HG03521 (cell line): ENCODE data around the gene TTC7B.

Experiments
- ATAC-seq: cut with Tn5 transposase; IDR thresholded peaks from one replicate; pipeline ENCODE4 v1.9.1; 2021; ENCODE audit warnings: mild to moderate bottlenecking, moderate library complexity; ENCODE audit not compliant: unreplicated experiment

The TTC7B gene

DNA sequence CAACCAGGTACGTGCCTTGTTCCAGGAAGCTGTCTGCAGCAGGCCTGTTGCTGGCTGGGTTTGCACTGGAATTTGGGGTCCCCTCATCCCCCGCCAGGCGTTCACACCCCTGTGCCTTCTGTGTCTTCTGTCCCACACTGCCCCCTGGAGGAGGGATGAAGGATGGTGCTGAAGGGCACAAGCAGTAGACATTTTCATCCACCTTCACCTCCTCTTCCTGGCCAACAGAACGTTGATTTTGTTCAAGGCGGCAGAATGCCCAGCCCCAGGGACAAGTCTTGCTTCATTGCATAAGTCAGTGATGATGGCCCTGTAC, 297.3 kb downstream of the TTC7B start:
- no peak for ATAC-seq

DNA sequence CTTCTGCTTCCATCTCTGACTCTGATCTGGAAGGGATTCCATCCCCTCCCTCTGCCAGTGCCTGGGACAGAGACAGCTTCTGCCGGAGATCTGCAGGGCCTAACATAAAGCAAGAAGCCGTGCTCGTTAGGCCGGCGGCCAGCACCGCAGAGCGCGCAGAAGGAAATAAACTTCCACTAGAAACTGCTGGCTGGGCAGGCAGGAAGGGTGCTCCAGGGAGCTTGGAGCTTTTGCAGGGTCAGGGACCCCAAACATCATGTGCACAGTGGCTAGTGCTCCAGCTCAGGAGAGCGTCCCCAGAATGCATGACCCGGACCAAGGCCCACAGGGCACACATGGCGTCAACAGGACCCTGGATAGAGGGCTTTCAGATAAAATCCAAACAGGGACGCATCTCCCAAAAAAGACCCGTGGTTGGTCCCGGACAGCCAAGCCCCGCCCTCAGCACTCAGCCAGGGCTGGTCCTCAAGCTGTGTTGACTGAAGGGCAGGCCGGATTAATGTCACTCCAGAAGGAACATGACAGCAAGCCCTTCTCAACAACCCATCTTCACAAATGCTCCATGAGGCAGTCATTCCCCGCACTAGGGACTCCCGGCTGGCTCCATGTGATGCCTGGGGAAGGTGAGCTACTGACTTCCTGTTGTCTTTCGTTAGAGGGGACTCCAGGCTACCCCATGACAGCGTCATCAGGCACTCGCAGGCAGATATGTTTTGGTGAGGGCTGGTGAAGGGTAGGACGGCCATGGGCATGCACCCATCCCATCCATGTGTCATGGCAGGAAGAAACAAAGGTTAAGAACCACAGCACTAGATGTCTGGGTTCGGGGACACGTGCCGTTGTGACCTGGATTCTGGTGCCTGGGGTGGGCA, 297.9 kb downstream of the TTC7B start:
- ATAC-seq = no peak

DNA sequence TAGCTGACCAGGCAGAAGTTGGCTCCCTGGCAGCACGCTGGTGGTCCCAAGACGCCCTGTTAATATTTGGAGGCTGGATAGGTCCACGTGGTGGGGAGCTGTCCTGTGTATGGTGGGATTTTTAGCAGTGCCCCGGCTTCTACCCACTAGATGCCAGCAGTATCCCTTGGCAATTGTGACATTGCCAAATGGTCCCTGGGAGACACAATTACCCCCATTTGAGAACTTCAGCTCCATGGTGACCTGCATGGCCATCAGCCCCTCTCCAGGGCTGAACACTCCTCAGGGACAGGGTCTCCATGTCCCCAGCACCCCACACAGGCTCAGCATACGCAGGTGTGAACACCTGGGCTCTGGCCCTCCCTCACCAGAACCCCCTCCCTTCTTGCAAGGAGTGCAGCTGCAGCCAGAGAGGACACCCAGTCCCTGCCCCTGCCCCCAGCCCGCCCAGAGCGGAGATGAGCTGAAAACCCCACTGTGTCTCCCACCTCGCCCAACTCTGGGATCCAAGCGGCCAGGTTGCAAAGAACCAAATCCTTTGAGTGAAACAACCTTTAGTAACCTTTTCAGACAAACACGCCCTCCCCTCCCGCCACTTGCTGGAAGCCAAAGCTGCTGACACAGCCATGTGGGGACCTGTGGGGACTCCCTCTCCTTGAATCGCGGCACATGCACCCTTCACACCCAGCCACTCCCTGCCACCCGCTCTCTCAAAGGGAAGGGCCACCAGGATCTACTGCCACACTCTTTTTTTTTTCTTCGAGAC, 299.0 kb downstream of the TTC7B start:
- no peak for ATAC-seq

DNA sequence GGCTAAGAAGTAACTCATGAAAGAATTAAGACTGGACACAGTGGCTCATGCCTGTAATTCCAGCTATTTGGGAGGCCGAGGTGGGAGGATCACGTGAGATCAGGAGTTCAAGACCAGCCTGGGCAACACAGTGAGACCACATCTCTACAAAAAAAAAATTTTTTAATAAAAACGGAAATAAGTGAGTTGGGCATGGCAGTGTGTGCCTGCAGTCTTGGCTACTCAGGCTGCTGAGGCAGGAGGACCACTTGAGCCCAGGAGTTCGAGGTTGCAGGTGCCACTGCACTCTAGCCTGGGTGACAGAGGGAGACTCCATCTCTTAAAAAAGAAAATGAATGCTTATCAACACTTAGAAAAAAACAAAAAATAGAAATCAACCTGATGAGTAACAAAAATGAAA, 301.7 kb downstream of the TTC7B start:
- no peak for ATAC-seq

DNA sequence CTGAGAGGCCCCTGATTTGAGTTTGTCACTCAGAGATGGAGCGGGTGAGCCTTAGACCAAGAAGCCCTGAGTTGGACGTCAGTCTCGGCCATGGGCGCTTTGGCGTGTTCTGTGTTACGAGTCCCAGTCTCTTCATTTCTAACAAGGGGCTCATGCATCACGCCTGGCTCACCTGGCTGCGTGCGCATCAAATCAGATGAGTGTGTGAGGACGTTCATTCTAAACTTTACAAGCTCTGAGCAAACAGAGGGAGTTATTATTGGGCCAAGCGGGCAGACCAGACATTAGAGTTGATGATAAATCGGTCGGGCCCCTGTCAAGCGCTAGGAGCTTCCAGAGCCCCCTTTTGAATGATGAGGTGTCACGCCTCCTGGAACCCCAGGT, 302.2 kb downstream of the TTC7B start:
- ATAC-seq = no peak

DNA sequence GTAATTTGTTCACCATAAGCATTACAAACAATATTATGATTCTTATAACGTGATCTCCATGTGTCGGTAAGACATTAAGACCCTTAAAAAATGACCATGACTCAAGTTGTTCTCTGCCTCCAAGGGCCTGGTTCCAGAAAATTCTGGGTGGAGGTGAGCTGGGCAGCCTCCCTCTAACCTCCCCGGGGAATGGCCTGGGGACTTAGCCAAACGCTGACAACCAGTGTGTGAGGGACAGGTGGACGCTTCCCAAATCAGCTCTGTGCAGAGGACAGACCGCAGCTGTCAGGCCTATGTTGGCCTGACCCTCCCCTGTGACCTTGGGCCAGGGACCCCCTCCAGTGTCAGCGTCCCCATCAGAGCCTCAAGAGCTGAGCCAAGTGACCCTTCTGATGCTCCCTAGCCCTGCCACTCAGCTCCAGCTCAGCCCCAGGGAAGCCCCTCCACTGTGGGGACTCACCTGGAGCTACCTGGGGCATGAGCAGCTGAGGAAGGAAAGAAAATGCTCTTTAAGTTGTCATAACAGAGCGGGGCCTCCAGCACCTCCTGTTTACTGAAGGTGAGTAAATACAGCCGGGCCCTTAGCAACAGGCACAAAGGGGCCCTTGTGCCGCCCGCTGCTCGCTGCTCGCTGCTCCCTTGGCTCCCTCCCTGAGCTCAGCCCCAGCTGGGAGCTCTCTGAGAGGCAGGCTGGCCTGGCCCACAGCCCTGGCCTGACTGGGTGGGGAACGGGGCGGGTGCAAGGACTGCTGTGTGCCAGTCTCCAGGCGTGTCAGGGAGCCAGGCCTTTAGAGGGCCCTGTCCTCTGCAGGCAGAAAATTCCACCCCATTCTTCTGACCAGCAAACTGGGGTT, 302.8 kb downstream of the TTC7B start:
- no peak for ATAC-seq

DNA sequence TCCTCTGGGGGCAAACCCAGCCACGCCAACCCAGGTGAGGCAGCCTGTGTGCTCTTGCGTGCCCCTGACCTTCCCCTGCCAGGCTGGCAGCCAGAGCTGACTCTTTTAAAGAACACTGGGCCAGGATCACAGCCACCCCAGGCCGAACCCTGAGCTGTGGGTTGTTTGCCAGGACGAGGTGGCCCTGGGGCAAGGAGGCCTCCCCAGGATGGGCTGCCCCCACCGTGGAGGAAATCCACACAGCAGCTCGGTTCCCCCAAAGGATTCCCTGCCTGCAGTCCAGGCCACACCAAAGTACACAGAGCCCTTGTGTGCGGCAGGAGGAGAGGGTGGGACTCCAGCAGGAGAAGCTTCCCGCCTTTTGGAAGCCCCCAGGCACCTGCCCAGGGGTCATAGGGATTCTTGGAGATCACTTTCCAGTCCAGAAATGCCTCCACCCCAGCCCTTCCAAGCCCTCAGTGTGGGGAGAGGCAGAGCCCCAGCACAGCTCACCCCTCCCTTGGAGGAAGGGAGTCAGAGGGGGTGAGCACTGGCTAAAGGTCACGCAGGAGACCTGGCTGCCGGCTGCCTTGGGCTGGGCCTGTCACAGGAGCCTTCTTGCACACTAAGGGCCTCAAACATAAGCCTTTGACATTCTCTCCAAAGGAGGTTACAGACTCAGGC, 303.8 kb downstream of the TTC7B start:
- ATAC-seq = no peak

DNA sequence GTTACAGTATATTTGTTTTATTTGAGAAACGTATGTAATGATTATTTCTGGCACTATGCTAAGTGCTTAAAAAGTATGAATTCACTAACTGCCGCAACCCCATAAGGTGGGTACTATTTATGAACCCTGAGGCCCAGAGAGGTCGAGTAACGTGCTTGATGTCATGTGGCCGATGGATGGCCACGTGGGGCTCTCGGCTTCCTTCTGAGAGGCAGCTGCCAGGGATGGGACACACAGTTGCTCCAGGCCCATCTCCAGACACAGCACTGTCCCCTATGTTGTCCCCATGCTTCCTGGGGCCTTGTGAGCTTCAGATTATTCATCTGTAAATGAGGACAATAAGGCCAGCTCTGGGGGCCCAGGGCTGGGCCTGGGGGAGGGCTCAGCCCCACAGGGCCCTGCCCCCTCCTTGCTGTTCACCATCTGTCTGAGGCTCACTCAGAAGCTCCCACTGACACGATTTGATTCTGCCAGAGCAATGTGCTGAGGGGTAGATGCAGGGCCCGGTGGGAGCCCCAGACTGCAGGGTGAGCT, 304.4 kb downstream of the TTC7B start:
- ATAC-seq = no peak

DNA sequence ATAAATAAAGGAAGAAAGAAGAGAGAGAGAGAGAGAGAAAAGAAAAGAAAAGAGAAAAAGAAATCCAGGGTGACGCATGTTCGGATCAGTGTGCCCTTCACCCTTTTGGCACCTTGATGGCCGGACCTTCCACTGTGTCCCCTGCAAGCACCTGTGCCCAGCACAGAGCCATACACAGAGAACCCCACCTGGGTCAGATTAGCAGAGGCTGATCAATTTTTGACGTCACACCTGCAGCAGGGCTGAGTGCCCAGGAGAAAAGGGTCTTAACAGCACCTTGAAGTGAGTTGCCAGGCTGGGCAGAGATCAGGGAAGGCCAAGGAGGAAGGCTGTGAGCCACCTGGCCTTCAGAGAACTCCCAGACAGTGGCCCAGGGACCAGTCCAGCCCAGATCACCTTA, 305.0 kb downstream of the TTC7B start:
- ATAC-seq = no peak

DNA sequence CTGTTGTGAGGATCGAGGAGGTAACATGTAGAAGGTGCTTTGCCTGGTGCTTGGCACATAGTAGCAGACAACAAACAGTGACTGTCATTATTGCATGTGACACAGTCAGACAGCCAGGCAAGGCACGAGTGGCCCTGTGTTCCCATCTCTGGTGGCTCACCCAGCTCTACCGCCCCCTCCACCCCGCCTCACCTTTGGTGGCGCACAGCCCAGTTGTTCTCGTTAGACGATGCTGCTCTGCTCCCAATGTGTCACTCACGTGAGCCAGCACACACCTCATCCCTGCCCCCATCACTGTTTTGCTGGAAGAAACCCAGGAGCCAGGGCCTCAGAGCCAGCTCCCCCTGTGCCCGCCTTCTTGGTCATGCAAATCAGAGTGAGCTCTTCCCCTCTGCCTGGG, 306.1 kb downstream of the TTC7B start:
- no peak for ATAC-seq

DNA sequence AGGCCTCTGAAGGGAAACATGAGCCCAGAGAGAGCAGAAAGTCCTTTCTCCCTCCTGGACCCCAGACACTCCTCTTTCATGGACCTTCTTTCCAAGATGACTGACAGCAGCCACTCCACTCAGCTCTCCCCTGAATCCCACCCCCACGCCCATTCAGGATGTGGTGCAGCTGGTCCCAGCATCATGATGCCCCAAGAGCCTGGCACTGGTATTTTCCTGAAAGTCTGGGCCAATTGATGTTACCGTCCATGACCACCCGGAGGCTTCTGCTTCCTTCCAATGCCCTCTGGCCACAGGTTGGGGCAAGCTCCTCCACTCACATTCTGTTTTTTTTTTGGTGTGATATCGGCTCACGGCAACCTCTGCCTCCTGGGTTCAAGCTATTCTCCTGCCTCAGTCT, 306.8 kb downstream of the TTC7B start:
- ATAC-seq = no peak

DNA sequence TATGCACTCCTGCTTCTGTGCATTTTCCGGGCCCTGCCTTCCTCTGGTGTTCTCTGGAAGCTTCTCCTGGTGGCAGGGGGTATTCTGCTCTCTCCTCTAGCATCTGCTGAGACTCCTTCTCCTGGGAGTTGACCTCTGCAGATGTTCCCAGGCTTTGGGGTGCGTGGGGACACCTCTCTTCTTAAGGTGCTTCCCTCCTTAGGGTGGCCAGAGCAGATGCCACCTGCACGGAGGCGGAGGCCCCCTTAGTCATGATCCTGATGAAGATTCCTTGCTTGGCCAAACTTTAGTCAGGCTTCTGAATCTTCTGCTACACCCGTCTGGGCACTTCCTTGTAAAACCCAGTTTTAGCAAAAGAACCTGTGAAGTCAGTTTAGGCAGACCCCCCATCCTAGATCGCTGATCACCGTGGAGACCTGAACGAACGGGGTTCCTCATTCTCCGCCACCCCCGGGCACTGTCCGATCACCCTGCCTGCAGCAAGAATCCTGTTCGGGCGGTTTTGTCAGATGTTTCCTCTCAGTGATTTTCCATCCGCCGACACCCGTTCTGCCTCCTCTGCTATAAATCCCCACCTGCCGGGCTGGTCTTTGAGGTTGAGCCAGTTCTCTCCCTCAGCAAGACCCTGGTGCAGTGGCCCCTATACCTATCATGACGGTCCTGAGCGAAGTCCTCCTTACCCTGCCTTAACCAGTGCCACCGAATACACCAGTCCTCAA, 307.5 kb downstream of the TTC7B start:
- no peak for ATAC-seq

DNA sequence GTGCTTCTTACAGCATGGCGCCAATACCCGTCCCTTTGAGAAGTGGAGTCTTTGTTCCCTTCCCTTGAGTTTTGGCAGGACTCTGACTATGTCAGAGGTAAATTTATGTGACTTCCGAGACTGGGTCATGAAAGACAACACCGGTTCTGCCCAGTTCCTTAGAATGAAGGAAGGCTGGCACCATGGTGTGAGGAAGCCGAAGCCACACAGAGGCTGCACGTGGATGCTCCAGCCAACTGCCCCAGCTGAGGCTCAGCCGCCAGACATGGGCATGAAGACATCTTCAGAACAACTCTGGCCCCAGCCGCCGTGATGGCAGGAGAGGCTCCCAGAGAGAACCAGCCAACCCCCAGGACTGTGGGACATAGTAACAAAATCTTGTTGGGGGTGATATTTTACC, 308.2 kb downstream of the TTC7B start:
- no peak for ATAC-seq

DNA sequence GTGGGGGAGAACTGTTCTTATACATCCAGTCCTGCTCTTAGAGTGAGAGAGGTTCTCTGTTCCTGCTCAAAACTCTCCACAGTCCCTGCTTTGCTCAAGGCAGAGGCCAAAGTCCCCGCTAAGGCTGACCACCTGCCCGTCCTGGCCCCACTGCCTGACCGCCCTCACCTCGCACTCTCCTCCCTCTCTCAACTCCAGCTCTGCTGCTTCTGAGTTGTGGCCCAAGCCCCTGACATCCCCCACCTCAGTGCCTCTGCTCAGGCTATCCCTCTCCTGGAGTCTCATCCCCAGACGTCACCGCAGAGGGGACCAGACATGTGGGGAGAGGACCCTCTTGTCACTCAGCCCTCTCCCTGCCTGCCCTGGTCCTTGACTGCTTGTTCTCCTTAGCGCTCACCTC, 308.8 kb downstream of the TTC7B start:
- no peak for ATAC-seq

DNA sequence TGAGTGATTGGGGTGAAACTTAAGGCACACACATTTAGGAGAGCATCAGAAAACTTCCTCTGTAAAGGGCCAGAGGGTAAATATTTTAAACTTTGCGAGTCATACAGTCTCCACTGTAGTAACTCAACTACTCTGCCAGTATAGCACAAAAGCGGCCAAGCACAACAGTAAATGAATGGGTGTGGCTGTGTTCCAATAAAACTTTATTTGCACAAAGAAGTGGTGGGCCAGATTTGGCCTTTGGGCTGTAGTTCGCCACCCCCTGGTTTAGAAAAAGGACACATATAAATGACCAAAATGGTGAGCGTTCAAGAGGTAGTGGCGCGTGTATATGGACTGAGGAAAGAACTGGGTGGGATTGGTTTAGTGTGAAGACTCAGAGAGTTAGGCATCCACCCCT, 309.5 kb downstream of the TTC7B start:
- no peak for ATAC-seq

DNA sequence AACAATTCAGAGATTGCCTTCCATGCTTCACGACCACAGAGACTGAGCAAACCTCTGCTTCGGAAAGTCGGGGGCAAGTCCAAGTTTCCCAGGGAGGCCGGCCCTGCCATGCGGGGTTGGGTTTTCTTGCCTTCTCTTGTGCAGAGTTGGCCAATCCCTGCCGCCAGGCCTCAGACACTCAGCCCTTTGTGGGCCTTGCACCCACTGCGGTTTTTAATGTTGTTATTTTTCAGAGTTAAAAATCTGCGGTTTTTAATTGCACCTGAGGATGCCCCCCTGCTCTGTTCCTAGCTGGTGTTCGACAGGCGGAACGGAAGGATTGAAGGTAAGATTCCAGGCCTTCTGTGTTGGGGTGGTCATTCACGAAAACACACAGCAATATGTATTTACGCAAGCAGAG, 310.7 kb downstream of the TTC7B start:
- ATAC-seq = no peak

DNA sequence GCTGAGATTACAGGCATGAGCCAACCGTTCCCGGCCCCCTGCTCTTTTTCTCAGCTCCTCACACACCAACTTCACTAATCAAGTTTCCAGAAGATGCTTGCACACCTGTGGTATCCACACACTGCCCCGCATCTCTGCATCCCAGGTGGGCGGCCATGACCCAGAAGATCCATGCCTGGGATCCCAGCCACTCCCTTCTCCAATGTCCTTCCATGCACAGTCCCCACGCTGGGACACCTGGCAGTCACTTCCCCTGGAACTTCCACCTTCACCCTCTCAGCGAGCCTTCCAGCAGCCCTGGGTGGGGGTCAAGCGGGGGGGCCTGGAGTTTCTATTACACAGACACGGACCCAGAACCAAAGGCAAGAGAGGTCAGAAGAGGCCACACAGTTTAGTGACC, 311.6 kb downstream of the TTC7B start:
- no peak for ATAC-seq

DNA sequence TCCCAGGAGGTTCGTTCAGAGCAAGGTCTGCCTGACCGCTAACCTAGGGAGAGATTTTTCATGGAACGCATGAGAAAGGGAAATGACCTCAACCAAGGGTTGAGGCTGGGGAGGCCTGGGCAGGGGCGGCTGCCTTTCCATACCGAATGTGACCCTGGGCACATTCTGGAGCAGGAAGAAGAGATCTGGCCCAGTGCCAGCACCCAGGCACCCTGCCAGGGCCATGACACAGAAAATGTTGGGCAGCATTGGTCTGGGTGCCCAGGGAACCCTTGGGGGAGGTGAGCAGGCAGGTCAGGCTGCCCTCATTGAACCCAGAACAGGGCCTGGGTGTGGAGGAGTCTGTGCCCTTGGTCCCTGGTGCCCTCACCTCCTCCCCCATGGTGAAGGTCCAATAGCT, 312.6 kb downstream of the TTC7B start:
- ATAC-seq = no peak

DNA sequence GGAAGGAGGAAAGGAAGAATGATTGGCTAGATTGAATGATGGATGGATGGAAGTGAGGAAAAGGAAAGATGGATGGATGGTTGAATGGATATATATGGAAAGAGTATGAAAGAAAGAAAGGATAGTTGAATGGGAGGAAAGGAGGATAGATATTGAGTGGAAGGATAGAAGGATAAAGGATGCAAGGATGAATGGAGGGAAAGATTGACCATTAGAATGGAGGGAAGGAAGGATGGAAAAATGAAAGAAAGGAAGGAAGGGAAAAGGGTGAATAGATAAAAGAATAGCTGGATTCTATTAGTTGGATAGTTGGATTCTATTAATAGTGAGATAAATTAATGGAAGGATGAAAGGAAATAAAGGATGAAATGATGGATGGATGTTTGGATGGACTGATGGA, 313.5 kb downstream of the TTC7B start:
- no peak for ATAC-seq

DNA sequence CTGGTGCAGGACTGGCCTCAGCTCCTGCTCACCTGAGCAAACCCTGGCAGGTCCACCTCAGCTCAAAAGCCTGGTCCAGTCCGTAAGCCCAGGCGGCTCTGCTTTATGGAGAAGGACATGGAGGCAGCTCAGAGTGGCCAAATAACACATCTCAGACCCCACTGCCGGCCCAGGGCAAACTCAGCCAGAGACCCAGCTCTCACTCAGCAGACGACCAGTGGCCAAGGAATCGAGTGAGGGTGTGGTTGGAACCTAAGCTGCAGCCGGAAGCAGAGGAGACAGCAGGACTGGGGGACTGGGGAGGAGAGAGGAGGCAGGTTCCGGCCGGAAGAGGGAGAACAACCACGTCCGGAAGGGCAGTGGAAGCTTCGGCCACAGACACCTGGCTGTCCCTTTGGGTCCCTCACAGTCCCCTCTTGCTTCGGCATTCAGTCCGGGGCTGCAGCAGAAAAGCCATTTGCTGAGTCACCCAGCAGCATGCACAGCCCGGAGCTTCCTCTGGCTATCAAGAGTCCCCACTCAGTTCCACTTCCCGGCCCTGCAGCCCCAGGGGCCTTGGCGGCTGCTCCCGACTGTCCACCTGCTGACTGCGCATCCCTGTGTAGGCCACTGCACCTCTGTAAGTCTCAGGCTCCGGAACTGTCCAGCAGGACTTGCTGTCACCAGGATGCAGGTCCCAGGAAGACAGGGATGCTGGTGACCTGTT, 315.4 kb downstream of the TTC7B start:
- no peak for ATAC-seq
